Tibial artery (tissue), 4 donors: ENCODE results near the gene DNAH9.
A peak's percentile ranks its signal among the peaks of the same experiment; 100 is the strongest.

Experiments used
- DNase-seq, 2 donors: peaks; one replicate each; pipeline ENCODE4 v3.0.0-alpha.2; 2019
- H3K27ac ChIP-seq, 2 donors: fragments of 200-600 bp; sonication (generic) in 1 of 2; 1 replicate in 1 of 2; 2 replicates in 1 of 2; pipeline ENCODE4 v1.5.1; 2018 to 2019; ENCODE audit warnings: mild to moderate bottlenecking in 1 of 2
- H3K27me3 ChIP-seq, 2 donors: fragments of 200-600 bp; sonication (generic) in 1 of 2; one replicate each; pipeline versions ENCODE4 v1.5.1 to v1.6.0; 2016 to 2019
- H3K36me3 ChIP-seq, 3 donors: fragments of 200-600 bp; sonication (generic) in 2 of 3; one replicate each; pipeline ENCODE4 v1.5.1; 2016 to 2019; ENCODE audit warnings: mild to moderate bottlenecking in 2 of 3
- H3K4me1 ChIP-seq, 4 donors: fragments of 200-600 bp; sonication (generic) in 2 of 4; 1 replicate in 3 of 4; 2 replicates in 1 of 4; pipeline ENCODE4 v1.5.1; 2016 to 2019
- H3K4me3 ChIP-seq, 2 donors: fragments of 200-600 bp; sonication (generic) in 1 of 2; 1 replicate in 1 of 2; 2 replicates in 1 of 2; pipeline ENCODE4 v1.5.1; 2018 to 2019; ENCODE audit warnings: mild to moderate bottlenecking in 2 of 2
- H3K9me3 ChIP-seq, 3 donors: fragments of 200-600 bp; sonication (generic) in 1 of 3; one replicate each; pipeline ENCODE4 v1.5.1; 2016 to 2019
- intact Hi-C: fragments of 100-400 bp; cut with DNase I; formaldehyde crosslinking; loops from one replicate; pipeline ENCODE4 v1.15.0; 2023; ENCODE audit warnings: low total_unique reads
- TF ChIP-seq, protein P1 (sequence below), 2 experiments: fragments of 200-600 bp in 1 of 2; fragments of 450-650 bp in 1 of 2; IDR thresholded peaks; one replicate each; pipeline ENCODE4 v1.5.1; 2017 to 2019; ENCODE audit warnings: antibody characterized with exemption in 2 of 2, mild to moderate bottlenecking in 1 of 2, moderate library complexity in 1 of 2

DNAH9 gene

GRCh38 chr17:11990363-11990983, 392.2 kb downstream of the DNAH9 start:
- DNase-seq = no peak

GRCh38 chr17:11991461-11991860, 393.2 kb downstream of the DNAH9 start:
- DNase-seq = no peak
- intact Hi-C loops = no loop called here
- no peaks in the 10 kb centered on the region for H3K9me3 ChIP-seq
- peaks cover 0 to 9% (median 4%) of the 10 kb centered on the region in 4 donors for H3K4me1 ChIP-seq
- TF ChIP-seq, protein P1, sequence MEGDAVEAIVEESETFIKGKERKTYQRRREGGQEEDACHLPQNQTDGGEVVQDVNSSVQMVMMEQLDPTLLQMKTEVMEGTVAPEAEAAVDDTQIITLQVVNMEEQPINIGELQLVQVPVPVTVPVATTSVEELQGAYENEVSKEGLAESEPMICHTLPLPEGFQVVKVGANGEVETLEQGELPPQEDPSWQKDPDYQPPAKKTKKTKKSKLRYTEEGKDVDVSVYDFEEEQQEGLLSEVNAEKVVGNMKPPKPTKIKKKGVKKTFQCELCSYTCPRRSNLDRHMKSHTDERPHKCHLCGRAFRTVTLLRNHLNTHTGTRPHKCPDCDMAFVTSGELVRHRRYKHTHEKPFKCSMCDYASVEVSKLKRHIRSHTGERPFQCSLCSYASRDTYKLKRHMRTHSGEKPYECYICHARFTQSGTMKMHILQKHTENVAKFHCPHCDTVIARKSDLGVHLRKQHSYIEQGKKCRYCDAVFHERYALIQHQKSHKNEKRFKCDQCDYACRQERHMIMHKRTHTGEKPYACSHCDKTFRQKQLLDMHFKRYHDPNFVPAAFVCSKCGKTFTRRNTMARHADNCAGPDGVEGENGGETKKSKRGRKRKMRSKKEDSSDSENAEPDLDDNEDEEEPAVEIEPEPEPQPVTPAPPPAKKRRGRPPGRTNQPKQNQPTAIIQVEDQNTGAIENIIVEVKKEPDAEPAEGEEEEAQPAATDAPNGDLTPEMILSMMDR (IDR thresholded peaks at IDR 0.05) = no peak
- H3K27me3 ChIP-seq = no peaks in the 10 kb centered on the region
- no peak overlapping the region for H3K4me3 ChIP-seq
- no peak overlapping the region for H3K27ac ChIP-seq
- H3K36me3 ChIP-seq = peaks cover 6 to 45% (median 32%) of the 10 kb centered on the region in 3 donors

More at GRCh38 chr17:11990363-11990983, 392.2 kb downstream of the DNAH9 start:
- no peaks in the 10 kb centered on the region for H3K27me3 ChIP-seq
- H3K4me1 ChIP-seq = peaks cover 0 to 4% (median 0%) of the 10 kb centered on the region in 4 donors
- no peaks in the 10 kb centered on the region for H3K9me3 ChIP-seq
- H3K27ac ChIP-seq = no peak overlapping the region
- peaks cover 6 to 45% (median 37%) of the 10 kb centered on the region in 3 donors for H3K36me3 ChIP-seq
- no peak overlapping the region for H3K4me3 ChIP-seq
- TF ChIP-seq, protein P1 (IDR thresholded peaks at IDR 0.05) = no peak
- intact Hi-C loops = no loop called here

- intact Hi-C loops = loop anchor here (1.0 to 5.0 kb wide), 2 partner anchors 25 to 671 kb away; partner anchors contain the start of gene MYOCD
- Histone ChIP-seq H3K36me3 (peaks cover 0 to 11% (median 11%) of the 10 kb centered on the region in 3 donors), H3K27ac (peak overlapping the region; percentile 77 to 88), H3K27me3 (no peaks in the 10 kb centered on the region), H3K9me3 (no peaks in the 10 kb centered on the region), H3K4me1 (peaks cover 0 to 9% (median 4%) of the 10 kb centered on the region in 4 donors), H3K4me3 (peak overlapping the region; percentile 68 to 79)
- peak in 1 of 2 donors; percentile 71 for DNase-seq
- TF ChIP-seq, protein P1 (IDR thresholded peaks at IDR 0.05) = peak; percentile 13 to 17
Measured at GRCh38 chr17:11996722-11997146, 398.5 kb downstream of the DNAH9 start.

- H3K4me1 ChIP-seq = peaks cover 0 to 9% (median 4%) of the 10 kb centered on the region in 4 donors
- peak within 1 kb of the TSS; percentile 77 to 88 for H3K27ac ChIP-seq
- H3K36me3 ChIP-seq = peaks cover 0 to 4% (median 4%) of the 10 kb centered on the region in 3 donors
- H3K9me3 ChIP-seq = no peaks in the 10 kb centered on the region
- no peaks in the 10 kb centered on the region for H3K27me3 ChIP-seq
- DNase-seq = peak; percentile 94 to 98
- intact Hi-C loops = loop anchor here (1.0 to 5.0 kb wide), 2 partner anchors 24 to 670 kb away; partner anchors contain the start of gene MYOCD
- TF ChIP-seq, protein P1 (IDR thresholded peaks at IDR 0.05) = peak in 1 of 2 experiments; percentile 21
- peak within 1 kb of the TSS; percentile 68 to 79 for H3K4me3 ChIP-seq
Measured at GRCh38 chr17:11997147-11997971, 399.1 kb downstream of the DNAH9 start, which contains the start of gene ZNF18. TSS of gene ZNF18 (minus strand) at chr17:11997475. CDS start at chr17:11992829, 4,646 bp downstream.

DNA sequence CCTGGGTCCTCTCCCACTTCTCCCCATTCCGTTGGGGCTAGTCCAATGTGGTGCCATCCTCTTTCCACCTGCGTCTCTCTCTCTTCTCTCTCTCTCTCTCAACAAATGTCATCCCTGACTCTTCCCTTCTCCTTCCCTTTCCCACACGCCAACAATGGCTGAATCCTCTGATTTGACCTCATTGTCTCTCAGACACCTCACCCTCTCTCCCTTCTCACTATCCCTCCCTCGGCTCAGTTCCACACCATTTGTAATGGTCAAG, 399.6 kb downstream of the DNAH9 start:
- Histone ChIP-seq H3K27me3 (no peaks in the 10 kb centered on the region), H3K9me3 (no peaks in the 10 kb centered on the region), H3K4me1 (peaks cover 0 to 9% (median 4%) of the 10 kb centered on the region in 4 donors), H3K27ac (peak overlapping the region; percentile 77 to 88), H3K36me3 (no peaks in the 10 kb centered on the region), H3K4me3 (peak overlapping the region; percentile 68 to 79)
- intact Hi-C loops = loop anchor here (1.0 to 5.0 kb wide), 2 partner anchors 23 to 669 kb away; partner anchors contain the start of gene MYOCD
- TF ChIP-seq, protein P1 (IDR thresholded peaks at IDR 0.05) = no peak
- no peak for DNase-seq
